Left lung (tissue), 10 donors: ENCODE data around the gene CASK. TPM values are rescaled to one million over a fixed set of nuclear protein-coding genes. Genes with fewer than 3 reads are reported as not detected.

ENCODE experiments used
- ATAC-seq: fragments of 200-7000 bp; cut with Tn5 transposase; one replicate; pipeline ENCODE4 v1.9.1; 2020; ENCODE audit warnings: moderate library complexity
- DNase-seq, 4 donors: peaks; one replicate each; pipeline ENCODE4 v3.0.0-alpha.2; 2013 to 2020
- H3K27ac ChIP-seq, 2 donors: fragments of 200-600 bp; sonication (generic) in 1 of 2; one replicate each; pipeline versions ENCODE4 v1.5.0 to v1.8.0; 2020 to 2021
- H3K27me3 ChIP-seq, 2 donors: fragments of 200-600 bp; sonication (generic) in 1 of 2; one replicate each; pipeline versions ENCODE4 v1.5.0 to v1.8.0; 2020 to 2021
- H3K36me3 ChIP-seq, 2 donors: fragments of 200-600 bp; sonication (generic) in 1 of 2; one replicate each; pipeline versions ENCODE4 v1.5.0 to v1.8.0; 2020 to 2021
- H3K4me1 ChIP-seq, 2 donors: fragments of 200-600 bp; one replicate each; pipeline ENCODE4 v1.8.0; 2021
- H3K4me3 ChIP-seq, 2 donors: fragments of 200-600 bp; sonication (generic) in 1 of 2; one replicate each; pipeline versions ENCODE4 v1.5.0 to v1.8.0; 2020 to 2021; ENCODE audit warnings: mild to moderate bottlenecking in 1 of 2
- H3K9me3 ChIP-seq, 2 donors: fragments of 200-600 bp; sonication (generic) in 1 of 2; one replicate each; pipeline versions ENCODE4 v1.5.0 to v1.8.0; 2020 to 2021
- intact Hi-C, 2 donors: fragments of 100-400 bp; cut with DNase I; formaldehyde crosslinking; loops; one replicate each; pipeline versions ENCODE4 v1.11.2 to v1.14.2; 2022
- polyA plus RNA-seq, 6 donors: library from polyadenylated mRNA; unstranded; fragments of 120-200 nt; gene quantifications; one replicate each; pipeline ENCODE4 v1.2.1, GENCODE V29; 2013; ENCODE audit not compliant: insufficient read length in 6 of 6
- total RNA-seq, 2 donors: library from RNA; stranded (reverse); fragmentation: NEBNext Ultra II Directional; extraction: Animal tissue kit (Norgen Biotek cat#: 25700); gene quantifications; one replicate each; pipeline ENCODE4 v1.2.1, GENCODE V29; 2021
- TF ChIP-seq, protein P1 (sequence below), 2 donors: fragments of 200-600 bp; sonication (generic) in 1 of 2; IDR thresholded peaks; one replicate each; pipeline versions ENCODE4 v1.5.0 to v1.8.0; 2021; ENCODE audit warnings: antibody characterized with exemption in 2 of 2
- donor health status: DM: no; HTN: yes; CAD: no.
- donor health status: DM: no; HTN: no; CAD: no.

The CASK gene
- total and polyA plus RNA-seq, 8 donors, result 48.2 to 70.7 (median 56.9) TPM

DNA sequence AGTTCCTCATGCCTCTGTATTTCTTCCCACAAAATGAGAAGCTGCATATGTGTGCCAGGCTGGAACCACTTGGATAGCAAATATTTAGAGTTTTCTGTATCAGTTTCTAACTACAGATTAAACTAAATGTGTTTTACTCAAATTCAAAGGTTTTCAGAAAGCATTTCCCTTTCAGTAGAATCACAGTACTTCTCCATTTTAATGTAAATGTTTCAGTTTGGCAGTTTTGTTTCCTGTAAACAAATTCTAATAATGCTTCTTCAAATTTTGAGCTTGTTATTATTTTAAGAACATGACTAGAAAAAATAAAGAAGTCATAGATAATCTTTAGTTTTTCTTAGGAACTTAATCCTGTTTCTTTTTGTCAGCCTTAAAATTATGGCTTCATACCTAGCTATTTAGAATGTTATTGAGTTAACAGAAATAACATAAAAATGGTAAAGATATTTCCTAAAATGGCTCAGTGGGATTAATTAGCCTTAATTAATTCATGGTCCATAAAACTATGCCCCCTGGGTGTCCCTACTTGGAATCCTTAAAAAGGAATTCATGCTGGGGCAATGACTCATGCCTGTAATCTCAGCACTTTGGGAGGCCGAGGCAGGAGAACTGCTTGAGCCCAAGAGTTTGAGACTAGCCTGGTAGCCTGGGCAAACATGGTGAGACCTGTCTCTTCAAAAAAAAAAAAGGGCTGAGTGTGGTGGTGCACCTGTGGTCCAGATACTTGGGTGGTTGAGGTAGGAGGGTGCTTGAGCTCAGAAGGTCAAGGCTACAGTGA lies 318.4 kb downstream of the CASK start:
- DNase-seq (no peak), ATAC-seq (no peak)
- Histone ChIP-seq H3K27me3 (no peaks in the 10 kb centered on the region), H3K27ac (peak overlapping the region in 1 of 2 donors; percentile 3), H3K36me3 (no peaks in the 10 kb centered on the region), H3K9me3 (no peaks in the 10 kb centered on the region), H3K4me3 (no peak overlapping the region), H3K4me1 (no peaks in the 10 kb centered on the region)
- TF ChIP-seq, protein P1, sequence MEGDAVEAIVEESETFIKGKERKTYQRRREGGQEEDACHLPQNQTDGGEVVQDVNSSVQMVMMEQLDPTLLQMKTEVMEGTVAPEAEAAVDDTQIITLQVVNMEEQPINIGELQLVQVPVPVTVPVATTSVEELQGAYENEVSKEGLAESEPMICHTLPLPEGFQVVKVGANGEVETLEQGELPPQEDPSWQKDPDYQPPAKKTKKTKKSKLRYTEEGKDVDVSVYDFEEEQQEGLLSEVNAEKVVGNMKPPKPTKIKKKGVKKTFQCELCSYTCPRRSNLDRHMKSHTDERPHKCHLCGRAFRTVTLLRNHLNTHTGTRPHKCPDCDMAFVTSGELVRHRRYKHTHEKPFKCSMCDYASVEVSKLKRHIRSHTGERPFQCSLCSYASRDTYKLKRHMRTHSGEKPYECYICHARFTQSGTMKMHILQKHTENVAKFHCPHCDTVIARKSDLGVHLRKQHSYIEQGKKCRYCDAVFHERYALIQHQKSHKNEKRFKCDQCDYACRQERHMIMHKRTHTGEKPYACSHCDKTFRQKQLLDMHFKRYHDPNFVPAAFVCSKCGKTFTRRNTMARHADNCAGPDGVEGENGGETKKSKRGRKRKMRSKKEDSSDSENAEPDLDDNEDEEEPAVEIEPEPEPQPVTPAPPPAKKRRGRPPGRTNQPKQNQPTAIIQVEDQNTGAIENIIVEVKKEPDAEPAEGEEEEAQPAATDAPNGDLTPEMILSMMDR (IDR thresholded peaks at IDR 0.05), result no peak
- intact Hi-C loops, result no loop called here

DNA sequence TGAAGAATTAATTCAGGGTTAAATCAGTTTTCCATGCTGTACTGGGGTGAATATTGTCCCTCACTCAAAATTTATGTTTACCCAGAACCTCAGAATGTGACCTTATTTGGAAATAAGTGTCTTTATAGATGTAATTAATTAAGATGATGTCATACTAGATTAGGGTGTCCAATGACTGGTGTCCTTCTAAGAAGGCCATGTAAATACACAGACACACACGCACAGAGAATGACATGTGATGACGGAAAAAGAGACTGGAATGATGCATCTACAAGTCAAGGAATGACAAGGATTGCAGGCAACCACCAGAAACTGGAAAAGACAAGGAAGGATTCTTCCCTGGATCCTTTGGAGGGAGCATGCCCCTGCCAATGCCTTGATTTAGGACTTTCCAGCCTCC lies 319.2 kb downstream of the CASK start:
- ATAC-seq (no peak), DNase-seq (no peak)
- Histone ChIP-seq H3K36me3 (no peaks in the 10 kb centered on the region), H3K27ac (no peak overlapping the region), H3K4me3 (no peak overlapping the region), H3K9me3 (no peaks in the 10 kb centered on the region), H3K4me1 (no peaks in the 10 kb centered on the region), H3K27me3 (no peaks in the 10 kb centered on the region)
- intact Hi-C loops, result no loop called here
- TF ChIP-seq, protein P1 (IDR thresholded peaks at IDR 0.05), result no peak

DNA sequence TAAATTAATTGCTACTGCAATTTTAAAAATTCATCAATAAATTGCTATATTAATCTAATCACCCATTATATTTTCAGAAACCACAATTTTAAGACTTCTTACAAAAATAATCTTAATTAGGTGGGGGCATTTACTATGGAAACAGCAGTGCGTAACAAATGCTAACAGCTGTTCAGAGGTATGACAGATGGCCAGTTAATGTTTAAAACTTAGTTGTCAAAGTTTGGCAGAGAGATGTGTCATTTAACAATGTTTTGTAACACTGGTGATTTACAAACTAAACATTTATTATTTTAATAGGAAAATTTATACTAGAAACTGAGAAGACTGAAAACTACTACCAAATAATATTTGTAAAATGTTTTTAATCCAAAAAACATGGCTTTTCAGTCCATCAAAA lies 319.8 kb downstream of the CASK start:
- no peak for ATAC-seq
- no peaks in the 10 kb centered on the region for H3K4me1 ChIP-seq
- no peaks in the 10 kb centered on the region for H3K9me3 ChIP-seq
- H3K36me3 ChIP-seq, result no peaks in the 10 kb centered on the region
- no peak overlapping the region for H3K4me3 ChIP-seq
- intact Hi-C loops, result no loop called here
- TF ChIP-seq, protein P1 (IDR thresholded peaks at IDR 0.05), result no peak
- no peak overlapping the region for H3K27ac ChIP-seq
- DNase-seq, result no peak
- H3K27me3 ChIP-seq, result no peaks in the 10 kb centered on the region

DNA sequence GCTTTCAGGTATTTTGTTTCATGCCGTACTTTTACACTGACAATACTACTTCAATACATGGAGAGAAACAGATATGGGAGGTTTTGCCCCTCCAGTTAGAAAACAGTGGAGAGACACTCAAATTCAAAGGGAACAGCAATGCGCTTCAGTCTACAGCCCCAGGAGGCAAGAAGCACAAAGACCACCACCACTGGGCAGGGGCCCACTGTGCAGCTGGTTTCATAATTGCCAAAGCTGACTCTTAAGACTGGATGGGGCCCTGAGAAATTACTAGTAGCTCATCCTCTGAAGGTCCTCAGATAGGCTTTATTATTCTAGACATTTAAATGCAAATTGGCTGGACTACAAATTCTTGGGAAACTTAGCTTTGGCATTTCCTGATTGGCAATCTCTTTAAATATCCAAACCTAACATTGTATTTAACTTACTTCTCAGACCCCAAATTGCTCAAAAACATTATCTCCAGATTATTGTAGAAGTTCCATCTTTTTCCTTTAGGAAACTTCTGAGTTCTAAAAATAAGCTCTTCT lies 320.5 kb downstream of the CASK start:
- Histone ChIP-seq H3K36me3 (no peaks in the 10 kb centered on the region), H3K9me3 (no peaks in the 10 kb centered on the region), H3K27me3 (no peaks in the 10 kb centered on the region), H3K4me3 (no peak overlapping the region), H3K27ac (no peak overlapping the region), H3K4me1 (no peaks in the 10 kb centered on the region)
- DNase-seq (no peak), ATAC-seq (no peak)
- intact Hi-C loops, result no loop called here
- TF ChIP-seq, protein P1 (IDR thresholded peaks at IDR 0.05), result no peak

DNA sequence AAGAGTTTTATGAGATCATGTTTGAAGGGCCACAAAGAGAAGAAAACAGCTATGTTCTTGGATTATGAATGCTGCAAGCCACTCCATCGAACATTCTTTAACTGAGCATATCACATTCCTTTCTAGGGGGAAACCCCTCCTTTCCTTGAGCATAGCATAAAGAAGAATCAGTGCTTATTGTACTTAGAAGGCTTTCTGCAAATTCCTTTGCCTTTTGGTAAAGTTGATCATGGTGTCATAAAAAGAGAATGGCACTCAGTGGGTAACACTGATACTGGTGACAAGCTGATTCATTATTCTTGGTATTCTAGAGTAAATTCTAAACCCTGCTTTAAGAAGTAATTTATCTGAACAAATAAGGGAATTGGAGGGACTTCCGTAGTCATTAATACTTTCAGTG lies 323.1 kb downstream of the CASK start:
- Histone ChIP-seq H3K4me1 (no peaks in the 10 kb centered on the region), H3K27ac (no peak overlapping the region), H3K4me3 (no peak overlapping the region), H3K36me3 (no peaks in the 10 kb centered on the region), H3K9me3 (no peaks in the 10 kb centered on the region), H3K27me3 (no peaks in the 10 kb centered on the region)
- intact Hi-C loops, result no loop called here
- DNase-seq (no peak), ATAC-seq (peak; percentile 33)
- TF ChIP-seq, protein P1 (IDR thresholded peaks at IDR 0.05), result no peak
